Subcutaneous adipose tissue (tissue), 4 donors: ENCODE data around the gene MN1. TPM values are rescaled to one million over a fixed set of nuclear protein-coding genes. Genes with fewer than 3 reads are reported as not detected.

Experiments
- total RNA-seq, 4 donors: library from RNA; depleted of rRNA; stranded (reverse); fragments of >200 nt; gene quantifications; one replicate each; pipeline ENCODE4 v1.1.0, GENCODE V29; 2016
- TF ChIP-seq, protein P1 (sequence below): fragments of 450-650 bp; IDR thresholded peaks from one replicate; pipeline ENCODE4 v1.5.1; 2016; ENCODE audit warnings: low read depth, mild to moderate bottlenecking, control low read depth, antibody characterized with exemption, moderate library complexity

The MN1 gene
- total RNA-seq, 4 donors from 2014 or later = 0.68 to 3.0 (median 1.6) TPM

DNA sequence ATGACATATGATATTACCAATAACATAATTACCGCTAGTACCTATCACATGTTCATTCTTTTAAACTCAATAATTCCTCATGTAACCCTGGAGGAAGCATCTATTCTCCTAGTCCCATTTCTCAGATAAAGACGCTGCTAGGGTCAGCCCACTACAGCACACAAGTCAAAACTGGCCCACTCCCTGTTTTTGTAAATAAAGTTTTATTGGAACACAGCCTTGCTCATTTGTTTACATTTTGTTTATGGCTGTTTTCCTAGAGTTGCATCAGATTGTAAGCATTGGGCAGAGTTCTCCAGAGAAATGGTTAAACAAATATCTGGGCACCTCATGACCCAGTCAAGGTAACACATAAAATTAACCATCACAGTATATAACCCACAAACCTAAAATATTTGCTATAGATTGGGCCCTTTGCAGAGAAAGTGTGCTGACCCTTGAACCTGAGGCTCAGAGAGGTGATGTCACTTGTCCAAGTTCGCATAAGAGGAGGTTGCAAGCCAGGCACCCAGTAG lies 36.8 kb downstream of the MN1 start:
- TF ChIP-seq, protein P1, sequence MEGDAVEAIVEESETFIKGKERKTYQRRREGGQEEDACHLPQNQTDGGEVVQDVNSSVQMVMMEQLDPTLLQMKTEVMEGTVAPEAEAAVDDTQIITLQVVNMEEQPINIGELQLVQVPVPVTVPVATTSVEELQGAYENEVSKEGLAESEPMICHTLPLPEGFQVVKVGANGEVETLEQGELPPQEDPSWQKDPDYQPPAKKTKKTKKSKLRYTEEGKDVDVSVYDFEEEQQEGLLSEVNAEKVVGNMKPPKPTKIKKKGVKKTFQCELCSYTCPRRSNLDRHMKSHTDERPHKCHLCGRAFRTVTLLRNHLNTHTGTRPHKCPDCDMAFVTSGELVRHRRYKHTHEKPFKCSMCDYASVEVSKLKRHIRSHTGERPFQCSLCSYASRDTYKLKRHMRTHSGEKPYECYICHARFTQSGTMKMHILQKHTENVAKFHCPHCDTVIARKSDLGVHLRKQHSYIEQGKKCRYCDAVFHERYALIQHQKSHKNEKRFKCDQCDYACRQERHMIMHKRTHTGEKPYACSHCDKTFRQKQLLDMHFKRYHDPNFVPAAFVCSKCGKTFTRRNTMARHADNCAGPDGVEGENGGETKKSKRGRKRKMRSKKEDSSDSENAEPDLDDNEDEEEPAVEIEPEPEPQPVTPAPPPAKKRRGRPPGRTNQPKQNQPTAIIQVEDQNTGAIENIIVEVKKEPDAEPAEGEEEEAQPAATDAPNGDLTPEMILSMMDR = no peak

DNA sequence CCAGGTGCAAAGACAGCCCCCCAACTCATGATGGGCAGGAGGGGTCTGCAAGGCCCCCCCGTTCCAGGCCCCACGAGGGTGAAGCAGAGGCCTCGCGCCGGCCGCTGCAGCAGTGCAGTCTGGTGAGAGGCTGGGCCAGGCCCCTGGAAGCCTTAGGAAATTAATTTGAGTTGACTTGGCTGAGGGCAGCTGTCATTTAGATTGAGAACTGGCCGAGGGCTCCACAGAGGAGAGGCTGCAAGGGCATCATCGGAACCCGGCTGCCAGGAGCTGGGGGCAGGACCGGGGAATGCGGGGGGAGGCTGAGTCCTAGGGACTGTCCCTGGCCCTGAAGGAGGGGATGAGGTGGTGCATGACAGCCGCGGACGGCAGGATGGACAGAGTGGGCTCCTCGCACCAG lies 39.9 kb downstream of the MN1 start:
- TF ChIP-seq, protein P1 = no peak

DNA sequence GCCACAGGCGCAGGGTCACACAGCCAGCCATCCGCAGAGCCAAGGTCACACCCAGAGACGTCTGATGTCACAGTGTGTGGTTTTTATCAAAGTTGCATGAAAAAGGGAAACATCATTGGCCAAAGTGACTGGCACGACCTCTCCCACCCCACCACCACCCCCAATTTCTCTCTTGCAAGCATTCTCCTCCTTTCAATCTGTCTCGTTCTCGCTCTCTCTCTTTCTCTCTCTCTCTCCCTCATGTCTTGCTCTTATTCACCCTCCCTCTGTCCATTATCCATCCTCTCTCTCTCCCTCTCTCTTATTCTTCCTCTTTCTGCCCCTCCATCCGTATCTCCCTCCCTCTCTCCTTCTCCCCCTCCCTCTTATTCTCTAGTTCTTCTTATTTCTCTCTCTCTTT lies 40.6 kb downstream of the MN1 start:
- TF ChIP-seq, protein P1 = no peak

DNA sequence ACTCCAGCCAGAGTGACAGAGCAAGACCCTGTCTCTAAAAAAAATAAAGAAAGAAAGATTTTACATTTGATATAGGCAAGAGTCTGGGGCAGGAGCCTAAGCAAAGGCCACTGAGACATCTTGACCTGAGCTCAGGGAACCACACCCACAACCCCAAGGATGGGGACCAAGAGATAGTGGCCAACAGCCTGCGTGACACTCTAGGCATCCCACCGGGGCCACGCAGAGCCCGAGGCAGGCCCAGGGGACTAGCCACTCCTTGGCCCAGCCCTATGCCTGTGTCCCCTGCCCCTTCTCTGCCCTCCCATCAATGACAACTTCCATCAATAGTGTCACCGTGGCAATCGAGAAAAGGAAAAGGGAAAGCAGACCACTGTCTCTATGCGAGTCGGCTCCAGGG lies 41.1 kb downstream of the MN1 start:
- TF ChIP-seq, protein P1 = no peak

GRCh38 chr22:27757928-27758525 lies 43.5 kb downstream of the MN1 start:
- TF ChIP-seq, protein P1 = no peak

DNA sequence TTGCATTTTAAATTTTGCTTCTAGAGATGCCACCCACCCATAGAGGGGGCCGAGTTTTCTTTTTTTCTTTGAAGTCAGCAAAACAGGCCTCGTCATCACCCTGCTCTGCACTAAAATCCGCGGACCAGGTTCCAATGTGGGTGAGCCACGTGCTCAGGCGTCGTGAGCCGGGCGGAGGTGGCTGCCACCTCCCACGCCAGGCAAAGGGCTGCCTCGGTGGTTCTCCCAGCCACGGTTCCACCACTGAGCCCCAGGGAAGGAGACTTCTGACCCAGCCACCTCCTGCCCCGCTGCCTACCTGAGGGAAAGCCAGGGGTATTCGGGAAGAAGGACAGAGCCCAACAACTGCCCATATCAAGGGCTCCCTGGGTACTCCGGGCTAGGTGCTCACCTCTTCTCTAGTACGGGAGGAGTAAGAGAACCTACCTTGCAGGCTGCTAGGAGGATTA lies 45.3 kb downstream of the MN1 start:
- TF ChIP-seq, protein P1 = no peak

GRCh38 chr22:27755521-27756211 lies 45.9 kb downstream of the MN1 start:
- TF ChIP-seq, protein P1 = no peak
